Ishikawa (cell line): Measurements from ENCODE around the gene LGR6.

Experiments used
- CEBPB ChIP-seq: IDR thresholded peaks from 2 replicates; pipeline ENCODE4 v1.6.1; 2012
- CREB1 ChIP-seq: IDR thresholded peaks from 2 replicates; pipeline ENCODE4 v1.6.1; 2012; ENCODE audit warnings: low read depth
- EGR1 ChIP-seq: IDR thresholded peaks from 2 replicates; pipeline ENCODE4 v1.6.1; 2012
- EP300 ChIP-seq: IDR thresholded peaks from 2 replicates; pipeline ENCODE4 v1.6.1; 2012; ENCODE audit warnings: borderline replicate concordance
- FOXM1 ChIP-seq: IDR thresholded peaks from 2 replicates; pipeline ENCODE4 v1.6.1; 2012; ENCODE audit warnings: low read depth, borderline replicate concordance
- MAX ChIP-seq: IDR thresholded peaks from 2 replicates; pipeline ENCODE4 v1.6.1; 2012
- NFIC ChIP-seq: IDR thresholded peaks from 2 replicates; pipeline ENCODE4 v1.6.1; 2012
- RAD21 ChIP-seq: IDR thresholded peaks from 2 replicates; pipeline ENCODE4 v1.6.1; 2012; ENCODE audit warnings: low read depth
- REST ChIP-seq: IDR thresholded peaks from 2 replicates; pipeline ENCODE4 v1.6.1; 2012; ENCODE audit warnings: low read depth, mild to moderate bottlenecking
- TAF1 ChIP-seq: IDR thresholded peaks from 2 replicates; pipeline ENCODE4 v1.6.1; 2012; ENCODE audit warnings: low read depth, mild to moderate bottlenecking
- TCF12 ChIP-seq: IDR thresholded peaks from 2 replicates; pipeline ENCODE4 v1.6.1; 2012; ENCODE audit warnings: low read depth
- TEAD4 ChIP-seq: IDR thresholded peaks from 2 replicates; pipeline ENCODE4 v1.6.1; 2012
- USF1 ChIP-seq: IDR thresholded peaks from 2 replicates; pipeline ENCODE4 v1.6.1; 2012
- YY1 ChIP-seq: IDR thresholded peaks from 2 replicates; pipeline ENCODE4 v1.6.1; 2012; ENCODE audit warnings: low read depth
- ZBTB7A ChIP-seq: IDR thresholded peaks from 2 replicates; pipeline ENCODE4 v1.6.1; 2012; ENCODE audit warnings: low read depth

Gene LGR6

GRCh38 chr1:202148391-202148790, 45.2 kb upstream of the LGR6 start:
- no peak for TF ChIP-seq CREB1
- no peak for TF ChIP-seq CEBPB
- TF ChIP-seq RAD21 = no peak
- TF ChIP-seq NFIC = no peak
- TF ChIP-seq ZBTB7A = no peak
- TF ChIP-seq EGR1 = no peak
- no peak for TF ChIP-seq USF1
- TF ChIP-seq EP300 = no peak
- no peak for TF ChIP-seq REST
- TF ChIP-seq TCF12 = no peak
- no peak for TF ChIP-seq TAF1
- TF ChIP-seq TEAD4 = no peak
- TF ChIP-seq YY1 = no peak
- TF ChIP-seq FOXM1 = no peak
- TF ChIP-seq MAX = no peak

- TF ChIP-seq CREB1 (no peak), RAD21 (no peak), REST (no peak)
Measured at GRCh38 chr1:202149566-202149965, 44.0 kb upstream of the LGR6 start.

GRCh38 chr1:202150187-202150586, 43.4 kb upstream of the LGR6 start:
- TF ChIP-seq TCF12 = no peak
- no peak for TF ChIP-seq TAF1
- TF ChIP-seq YY1 = no peak
- no peak for TF ChIP-seq TEAD4
- TF ChIP-seq MAX = no peak
- TF ChIP-seq EP300 = no peak
- TF ChIP-seq NFIC = no peak
- no peak for TF ChIP-seq REST
- TF ChIP-seq CREB1 = no peak
- no peak for TF ChIP-seq ZBTB7A
- TF ChIP-seq USF1 = no peak
- TF ChIP-seq RAD21 = no peak
- no peak for TF ChIP-seq FOXM1
- TF ChIP-seq EGR1 = no peak
- TF ChIP-seq CEBPB = no peak

GRCh38 chr1:202150602-202151001, 43.0 kb upstream of the LGR6 start:
- TF ChIP-seq EP300 = no peak
- no peak for TF ChIP-seq USF1
- TF ChIP-seq EGR1 = no peak
- no peak for TF ChIP-seq MAX
- no peak for TF ChIP-seq TCF12
- TF ChIP-seq FOXM1 = no peak
- TF ChIP-seq ZBTB7A = no peak
- TF ChIP-seq CEBPB = no peak
